NCI-H2029 treated with DMSO at 0.1 percent for 48 hours (cell line): ENCODE data around the gene CDK5R2.

ENCODE experiments used
- DNase-seq: peaks from one replicate; lab custom pipeline; 2025; lab: John Stamatoyannopoulos, UW

CDK5R2 gene

GRCh38 chr2:219003979-219004378, 44.5 kb downstream of the CDK5R2 start:
- no peak for DNase-seq

GRCh38 chr2:219009294-219009693, 49.8 kb downstream of the CDK5R2 start:
- no peak for DNase-seq

- no peak for DNase-seq
These were observed 50.8 kb downstream of the CDK5R2 start for GRCh38 chr2:219010162-219010756.

GRCh38 chr2:219010873-219011272, 51.4 kb downstream of the CDK5R2 start:
- DNase-seq: no peak
